CD4-positive, alpha-beta T cell treated with Interleukin-17A for 4 hours (primary cell): ENCODE results near the gene CPB1.
"Not testable (repeated sequence)": the region's sequence is repeated elsewhere in the genome, so short reads cannot be mapped to it uniquely, and the experiment has no call there.

Source experiments
- DNase-seq: peaks from one replicate; pipeline ENCODE4 v3.0.0-alpha.2; 2020; ENCODE audit warnings: mixed read lengths

The CPB1 gene

GRCh38 chr3:148827585-148827984 lies at the start of gene CPB1:
Gene CPB1 (plus strand): TSS chr3:148827811. CDS start chr3:148827824, 13 bp downstream.
- DNase-seq: no peak

DNA sequence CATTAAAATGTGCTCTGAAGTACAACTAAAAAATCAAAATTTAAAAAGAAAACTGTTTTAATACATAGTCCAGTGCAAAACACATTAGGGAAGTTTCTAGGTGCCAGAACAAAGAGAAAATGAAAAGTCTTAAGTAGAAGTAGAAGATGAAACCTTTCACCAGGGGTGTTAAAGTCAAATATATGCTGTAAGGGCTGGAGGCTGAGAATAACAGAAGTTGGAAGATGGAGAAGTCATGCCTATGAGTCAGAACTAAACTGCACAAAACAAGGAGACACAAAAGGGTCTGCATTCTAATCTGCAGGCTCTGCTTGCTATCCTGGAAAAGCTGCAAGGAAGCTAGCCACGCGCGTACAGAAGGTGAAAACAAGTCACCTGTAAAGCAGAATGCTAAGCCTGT lies 48.7 kb upstream of the CPB1 start:
- no peak for DNase-seq

GRCh38 chr3:148785026-148785425 lies 42.6 kb upstream of the CPB1 start:
- not testable (repeated sequence) for DNase-seq

DNA sequence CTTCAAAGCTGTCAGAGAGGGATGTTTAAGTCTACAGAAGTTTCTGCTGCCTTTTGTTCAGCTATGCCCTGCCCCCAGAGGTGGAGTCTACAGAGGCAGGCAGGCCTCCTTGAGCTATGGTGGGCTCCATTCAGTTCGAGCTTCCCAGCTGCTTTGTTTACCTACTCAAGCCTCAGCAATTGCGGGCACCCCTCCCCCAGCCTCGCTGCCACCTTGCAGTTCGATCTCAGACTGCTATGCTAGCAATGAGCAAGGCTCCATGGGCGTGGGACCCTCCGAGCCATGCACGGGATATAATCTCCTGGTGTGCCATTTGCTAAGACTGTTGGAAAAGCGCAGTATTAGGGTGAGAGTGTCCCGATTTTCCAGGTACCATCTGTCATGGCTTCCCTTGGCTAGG lies 41.5 kb upstream of the CPB1 start:
- not testable (repeated sequence) for DNase-seq

DNA sequence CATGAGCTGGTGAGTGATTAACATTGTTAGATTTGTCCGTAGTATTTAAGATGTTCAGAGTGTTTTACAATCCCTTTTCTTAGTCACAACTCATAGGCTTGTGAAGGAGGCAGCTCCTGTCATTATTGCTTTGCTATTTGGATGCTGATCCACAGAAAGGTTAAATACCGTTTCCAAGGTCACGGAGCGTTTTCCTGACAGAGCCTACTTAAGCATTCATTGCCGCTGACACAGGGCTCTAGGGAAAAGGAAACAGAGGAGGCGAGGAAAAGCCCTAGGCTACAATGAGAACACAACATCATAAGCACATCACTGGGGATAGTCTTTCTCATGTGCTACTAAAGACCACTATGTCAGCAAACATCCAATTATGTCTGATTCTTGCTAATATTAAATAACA lies 38.5 kb upstream of the CPB1 start:
- no peak for DNase-seq

DNA sequence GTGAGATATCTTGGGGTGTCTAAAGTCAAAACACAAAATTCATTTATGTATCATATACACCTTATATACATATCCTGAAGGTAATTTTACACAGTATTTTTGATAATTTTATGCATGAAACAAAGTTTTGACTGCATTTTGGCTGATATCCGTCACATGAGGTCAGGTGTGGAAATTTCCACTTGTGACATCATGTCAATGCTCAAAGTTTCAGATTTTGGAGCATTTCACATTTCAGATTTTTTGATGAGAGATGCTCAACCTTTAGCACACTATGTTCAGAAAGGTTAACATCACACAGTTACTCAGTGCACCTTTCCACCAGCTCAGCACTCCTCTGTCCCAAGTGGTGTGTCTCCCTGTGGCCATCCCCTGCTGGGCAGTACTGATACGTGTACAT lies 37.7 kb upstream of the CPB1 start:
- no peak for DNase-seq

GRCh38 chr3:148790370-148790769 lies 37.2 kb upstream of the CPB1 start:
- DNase-seq: no peak

GRCh38 chr3:148790851-148791735 lies 36.5 kb upstream of the CPB1 start:
- DNase-seq: no peak

- DNase-seq: no peak
Observed at GRCh38 chr3:148791920-148792319, 35.7 kb upstream of the CPB1 start.

DNA sequence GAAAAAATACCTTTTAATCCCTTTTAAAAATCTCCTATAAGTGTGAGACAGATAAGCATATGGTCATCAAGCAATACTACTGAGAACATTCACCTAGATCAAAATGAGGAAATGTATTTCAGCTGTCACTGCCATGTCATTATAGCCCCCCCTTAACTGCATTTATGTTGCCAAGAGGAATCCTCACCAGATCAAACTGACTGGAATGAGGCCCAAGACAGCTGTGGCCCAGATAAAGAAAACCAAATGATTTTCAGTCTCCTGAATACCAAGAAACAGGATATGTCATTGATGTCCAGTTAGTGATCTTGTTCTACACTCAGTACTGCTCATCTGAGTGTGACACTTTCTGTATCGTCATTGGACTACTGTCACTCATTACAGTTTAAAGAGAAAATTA lies 35.1 kb upstream of the CPB1 start:
- DNase-seq: no peak

DNA sequence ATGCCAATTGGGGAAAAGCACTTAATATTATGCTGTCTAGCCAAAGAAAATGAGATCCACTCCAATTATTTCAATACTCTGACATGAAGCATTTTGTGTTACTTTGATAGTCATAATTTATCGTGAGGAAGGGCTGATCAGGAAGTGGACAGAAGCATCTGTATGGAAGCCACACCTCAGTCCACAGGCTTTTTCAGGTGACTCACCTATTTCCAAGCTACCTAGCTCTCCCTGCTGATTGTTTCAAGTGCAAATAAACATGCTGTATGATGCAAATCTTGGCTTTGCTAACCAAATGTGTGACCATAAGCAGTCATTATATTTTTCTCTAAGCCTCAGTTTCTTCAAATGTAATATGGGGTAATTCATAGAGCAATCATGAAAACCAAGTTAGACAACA lies 30.8 kb upstream of the CPB1 start:
- no peak for DNase-seq

- no peak for DNase-seq
Observed at GRCh38 chr3:148797795-148798194, 29.8 kb upstream of the CPB1 start.

DNA sequence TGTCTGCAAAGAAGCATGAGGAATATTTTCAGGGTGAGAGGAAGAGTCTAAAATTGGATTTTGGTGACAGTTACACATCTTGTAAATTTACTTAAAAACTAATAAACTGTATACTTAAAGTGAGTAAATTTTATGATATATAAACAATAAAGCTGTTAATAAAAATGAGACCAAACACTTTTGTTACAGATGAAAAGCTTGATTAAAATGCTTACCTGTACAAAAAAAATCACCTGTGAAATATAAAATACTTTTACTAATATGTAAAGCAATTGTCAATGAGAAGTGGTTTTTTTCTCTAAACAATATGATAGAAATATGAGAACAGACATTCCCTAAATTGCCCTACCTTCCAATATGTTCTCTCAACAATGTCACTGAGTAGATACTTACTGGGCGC lies 27.2 kb upstream of the CPB1 start:
- DNase-seq: no peak

- no peak for DNase-seq
Observed at GRCh38 chr3:148809835-148810234, 17.8 kb upstream of the CPB1 start.

GRCh38 chr3:148815316-148816110 lies 12.1 kb upstream of the CPB1 start:
- DNase-seq: no peak

GRCh38 chr3:148816427-148816826 lies 11.2 kb upstream of the CPB1 start:
- DNase-seq: no peak

- DNase-seq: no peak
Observed at GRCh38 chr3:148816981-148817525, 10.6 kb upstream of the CPB1 start.

- DNase-seq: no peak
Observed at GRCh38 chr3:148820361-148821245, 7.0 kb upstream of the CPB1 start.

DNA sequence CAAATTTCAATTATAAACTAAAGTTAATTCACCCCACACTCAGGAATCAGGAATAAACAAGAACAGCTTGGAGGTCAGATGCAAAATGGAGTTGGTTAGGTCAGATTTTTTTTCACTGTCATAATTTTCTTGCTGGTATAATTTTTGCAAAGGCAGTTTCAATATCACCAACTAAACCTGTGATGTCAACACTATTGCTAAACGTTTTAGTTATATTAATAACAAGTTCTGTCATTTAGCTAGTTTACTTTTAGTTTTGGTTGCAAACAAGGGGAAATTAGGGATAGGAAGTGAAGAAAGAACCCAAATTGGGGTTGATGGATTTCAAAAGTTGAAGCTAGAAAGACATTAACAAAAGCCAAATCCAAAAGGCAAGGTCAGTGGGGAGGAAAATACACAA lies 4.6 kb upstream of the CPB1 start:
- no peak for DNase-seq

DNA sequence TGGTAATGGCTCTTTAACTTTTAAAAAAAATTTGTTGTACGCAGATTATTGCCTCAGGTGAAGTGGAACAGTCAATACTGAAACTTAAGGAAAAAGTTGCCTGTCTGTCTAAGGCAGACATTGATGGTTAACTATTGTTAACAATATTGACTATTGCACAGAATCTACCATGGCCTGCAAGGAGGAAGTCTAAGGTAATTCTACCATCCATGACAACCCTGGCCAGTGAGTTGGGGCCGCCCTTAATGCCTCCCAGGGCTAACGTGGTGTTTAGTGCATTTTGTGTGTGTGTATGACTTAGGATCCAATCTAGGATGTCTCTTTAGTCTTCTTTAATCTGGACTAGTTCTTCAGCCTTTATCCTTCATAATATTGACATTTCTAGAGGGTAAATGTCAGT lies 2.1 kb upstream of the CPB1 start:
- no peak for DNase-seq

DNA sequence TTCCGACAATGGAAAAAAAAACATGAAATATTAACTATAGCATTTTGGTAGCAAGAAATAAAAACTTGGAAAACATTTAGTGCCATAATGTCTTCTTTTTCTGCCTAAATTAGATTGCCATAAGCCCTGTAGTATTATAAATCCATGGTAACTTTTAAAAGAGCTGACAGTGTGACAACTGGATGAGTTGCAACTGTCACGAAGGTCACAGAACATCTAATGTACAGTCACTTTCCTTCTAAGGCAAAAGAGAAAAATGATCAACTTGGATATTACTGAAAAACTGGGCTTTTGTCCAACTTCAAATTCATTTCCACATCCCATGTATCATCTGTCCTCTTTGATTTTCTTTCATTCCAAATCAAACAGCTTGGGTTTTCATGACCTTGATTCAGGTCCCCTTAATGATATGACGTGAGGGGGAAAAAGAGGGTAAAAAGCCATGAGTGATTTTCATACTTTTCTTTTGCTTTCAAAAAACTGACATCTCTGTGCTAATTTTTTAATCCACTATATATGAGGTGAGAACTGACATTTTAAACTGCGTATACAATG lies 602 bp downstream of the CPB1 start:
- DNase-seq: no peak

GRCh38 chr3:148829926-148830325 lies 2.3 kb downstream of the CPB1 start:
- DNase-seq: no peak
